ENCODE data around the gene ISX.
"Not testable (repeated sequence)": the region's sequence is repeated elsewhere in the genome, so short reads cannot be mapped to it uniquely, and the experiment has no call there.

ISX gene

GRCh38 chr22:35024364-35024692, 41.6 kb upstream of the ISX start:
- no peak for DNase-seq (ENCODE audit: extremely low read depth, low read depth)
- no peak overlapping the region for H3K4me3 ChIP-seq (replicated peaks; ENCODE audit: low read depth, low read length)
- no peak for TF ChIP-seq CTCF (IDR thresholded peaks at IDR 0.05; ENCODE audit: low read depth, low read length, missing control alignments)

GRCh38 chr22:35030112-35030511, 35.8 kb upstream of the ISX start:
- H3K4me3 ChIP-seq (replicated peaks; ENCODE audit: low read depth, low read length); DNase-seq (ENCODE audit: extremely low read depth, low read depth): not testable (repeated sequence)

GRCh38 chr22:35032571-35032970, 33.4 kb upstream of the ISX start:
- H3K4me3 ChIP-seq (replicated peaks; ENCODE audit: low read depth, low read length), result no peak overlapping the region
- TF ChIP-seq CTCF (IDR thresholded peaks at IDR 0.05; ENCODE audit: low read depth, low read length, missing control alignments), result no peak
- DNase-seq (ENCODE audit: extremely low read depth, low read depth), result no peak

- no peak for TF ChIP-seq CTCF (IDR thresholded peaks at IDR 0.05; ENCODE audit: low read depth, low read length, missing control alignments)
- no peak for DNase-seq (ENCODE audit: extremely low read depth, low read depth)
- no peak overlapping the region for H3K4me3 ChIP-seq (replicated peaks; ENCODE audit: low read depth, low read length)
These were observed 32.2 kb upstream of the ISX start for GRCh38 chr22:35033635-35034296.

GRCh38 chr22:35034963-35035362, 31.0 kb upstream of the ISX start:
- no peak for TF ChIP-seq CTCF (IDR thresholded peaks at IDR 0.05; ENCODE audit: low read depth, low read length, missing control alignments)
- H3K4me3 ChIP-seq (replicated peaks; ENCODE audit: low read depth, low read length), result no peak overlapping the region
- DNase-seq (ENCODE audit: extremely low read depth, low read depth), result no peak

GRCh38 chr22:35037089-35037488, 28.9 kb upstream of the ISX start:
- no peak for DNase-seq (ENCODE audit: extremely low read depth, low read depth)
- no peak overlapping the region for H3K4me3 ChIP-seq (replicated peaks; ENCODE audit: low read depth, low read length)
- TF ChIP-seq CTCF (IDR thresholded peaks at IDR 0.05; ENCODE audit: low read depth, low read length, missing control alignments), result no peak

GRCh38 chr22:35039625-35040024, 26.3 kb upstream of the ISX start:
- DNase-seq (ENCODE audit: extremely low read depth, low read depth), result no peak
- no peak overlapping the region for H3K4me3 ChIP-seq (replicated peaks; ENCODE audit: low read depth, low read length)
- TF ChIP-seq CTCF (IDR thresholded peaks at IDR 0.05; ENCODE audit: low read depth, low read length, missing control alignments), result no peak

Data from HFF-Myc (cell line).